Measurements from ENCODE around the gene DUSP10.

DNA sequence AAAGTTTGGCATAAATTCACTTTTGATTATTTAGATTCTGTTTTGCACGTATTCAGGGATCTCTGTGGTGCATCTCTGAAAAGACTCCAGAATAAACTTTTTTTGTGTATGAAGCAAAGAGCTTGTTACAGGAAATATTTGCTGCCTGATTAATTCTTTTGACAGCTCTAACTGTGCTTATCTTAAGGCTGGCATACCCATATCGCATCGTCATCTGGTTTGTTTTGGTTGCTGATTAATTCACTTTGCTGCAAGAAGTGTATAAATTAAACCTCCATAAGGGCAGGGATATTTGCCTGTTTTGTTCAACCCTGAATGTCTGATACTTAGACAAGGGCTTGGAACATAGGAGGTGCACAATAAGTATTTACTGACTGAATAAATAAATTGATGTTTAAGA lies 17.5 kb upstream of the DUSP10 start:
- no peak for TF ChIP-seq POLR2A (IDR thresholded peaks at IDR 0.05)
- TF ChIP-seq, protein P1, sequence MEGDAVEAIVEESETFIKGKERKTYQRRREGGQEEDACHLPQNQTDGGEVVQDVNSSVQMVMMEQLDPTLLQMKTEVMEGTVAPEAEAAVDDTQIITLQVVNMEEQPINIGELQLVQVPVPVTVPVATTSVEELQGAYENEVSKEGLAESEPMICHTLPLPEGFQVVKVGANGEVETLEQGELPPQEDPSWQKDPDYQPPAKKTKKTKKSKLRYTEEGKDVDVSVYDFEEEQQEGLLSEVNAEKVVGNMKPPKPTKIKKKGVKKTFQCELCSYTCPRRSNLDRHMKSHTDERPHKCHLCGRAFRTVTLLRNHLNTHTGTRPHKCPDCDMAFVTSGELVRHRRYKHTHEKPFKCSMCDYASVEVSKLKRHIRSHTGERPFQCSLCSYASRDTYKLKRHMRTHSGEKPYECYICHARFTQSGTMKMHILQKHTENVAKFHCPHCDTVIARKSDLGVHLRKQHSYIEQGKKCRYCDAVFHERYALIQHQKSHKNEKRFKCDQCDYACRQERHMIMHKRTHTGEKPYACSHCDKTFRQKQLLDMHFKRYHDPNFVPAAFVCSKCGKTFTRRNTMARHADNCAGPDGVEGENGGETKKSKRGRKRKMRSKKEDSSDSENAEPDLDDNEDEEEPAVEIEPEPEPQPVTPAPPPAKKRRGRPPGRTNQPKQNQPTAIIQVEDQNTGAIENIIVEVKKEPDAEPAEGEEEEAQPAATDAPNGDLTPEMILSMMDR (IDR thresholded peaks at IDR 0.05), result no peak
- no peak for TF ChIP-seq POLR2AphosphoS5 (IDR thresholded peaks at IDR 0.05)
